HUES6 (cell line): ENCODE data around the gene EYA2.
"Not testable (repeated sequence)": the region's sequence is repeated elsewhere in the genome, so short reads cannot be mapped to it uniquely, and the experiment has no call there.

ENCODE experiments used
- H3K27ac ChIP-seq: 2 replicates; pipeline ENCODE4 v1.7.0; 2013; ENCODE audit warnings: low read depth, mild to moderate bottlenecking, low read length, inconsistent platforms
- H3K27me3 ChIP-seq: 2 replicates; pipeline ENCODE4 v1.6.1; 2013; ENCODE audit warnings: low read length; ENCODE audit not compliant: control insufficient read depth, insufficient read depth
- H3K36me3 ChIP-seq: 2 replicates; pipeline ENCODE4 v1.6.1; 2013; ENCODE audit warnings: low read length; ENCODE audit not compliant: control insufficient read depth, insufficient read depth
- H3K4me1 ChIP-seq: 2 replicates; pipeline ENCODE4 v1.6.1; 2013; ENCODE audit warnings: low read length; ENCODE audit not compliant: control insufficient read depth, insufficient read depth
- H3K4me3 ChIP-seq: 2 replicates; pipeline ENCODE4 v1.5.1; 2013; ENCODE audit warnings: low read depth, low read length
- H3K9ac ChIP-seq: one replicate; pipeline ENCODE4 v1.6.1; 2013; ENCODE audit warnings: mild to moderate bottlenecking, low read length
- H3K9me3 ChIP-seq: 2 replicates; pipeline ENCODE4 v1.6.1; 2013; ENCODE audit warnings: low read depth, low read length; ENCODE audit not compliant: control insufficient read depth, insufficient read depth

Gene EYA2

GRCh38 chr20:47164140-47164539 is 269.5 kb downstream of the EYA2 start:
- Histone ChIP-seq H3K36me3 (no peaks in the 10 kb centered on the region), H3K27me3 (no peaks in the 10 kb centered on the region), H3K4me1 (no peaks in the 10 kb centered on the region), H3K27ac (no peak overlapping the region), H3K9ac (no peak overlapping the region), H3K9me3 (no peaks in the 10 kb centered on the region), H3K4me3 (no peak overlapping the region)

DNA sequence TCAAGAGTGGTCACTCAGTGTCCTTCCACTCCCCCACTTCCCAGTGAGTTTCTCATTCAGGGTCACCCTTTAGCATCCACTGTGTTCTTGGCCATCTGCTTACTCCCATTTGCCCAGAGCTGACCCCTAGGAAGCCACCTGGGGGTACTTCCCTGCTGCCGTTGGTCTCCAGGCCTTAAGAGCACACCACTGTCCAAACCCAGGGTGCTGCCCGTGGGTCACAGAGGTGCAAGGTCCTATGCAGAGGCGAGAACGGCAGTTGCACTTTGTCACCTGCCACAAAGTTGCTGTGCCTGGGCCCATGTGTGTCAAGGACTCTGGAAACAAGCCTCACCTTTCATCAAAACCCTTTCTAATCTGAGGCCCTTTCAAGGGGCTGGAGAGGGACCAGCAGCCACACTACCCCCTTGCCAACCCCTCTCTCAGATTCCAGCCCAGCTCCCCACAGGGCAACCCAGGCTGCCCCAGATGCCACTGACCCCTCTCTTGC is 270.8 kb downstream of the EYA2 start:
- no peaks in the 10 kb centered on the region for H3K27me3 ChIP-seq

DNA sequence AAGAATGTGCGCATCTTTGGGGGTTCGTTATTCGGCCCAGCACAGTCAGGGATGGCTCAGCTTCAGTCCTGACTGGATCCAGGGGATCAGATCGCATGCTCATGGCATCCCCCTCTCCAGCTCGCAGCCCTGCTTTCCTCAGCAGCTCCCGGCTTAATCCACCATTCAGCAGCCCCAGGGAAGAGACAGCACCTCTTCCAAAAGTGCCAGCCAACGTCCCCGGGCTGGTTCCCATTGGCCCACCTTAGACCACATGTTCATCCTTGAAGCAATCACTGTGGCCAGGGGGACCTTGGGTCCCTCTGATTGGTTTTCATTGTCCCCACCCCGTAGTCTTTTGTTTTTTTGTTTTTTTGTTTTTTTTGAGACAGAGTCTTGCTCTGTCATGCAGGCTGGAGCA is 273.2 kb downstream of the EYA2 start:
- Histone ChIP-seq H3K4me1 (no peaks in the 10 kb centered on the region), H3K9ac (no peak overlapping the region), H3K4me3 (no peak overlapping the region), H3K36me3 (no peaks in the 10 kb centered on the region), H3K9me3 (no peaks in the 10 kb centered on the region), H3K27me3 (no peaks in the 10 kb centered on the region), H3K27ac (no peak overlapping the region)

More for the DNA sequence above, 270.8 kb downstream of the EYA2 start:
- H3K9ac ChIP-seq = no peak overlapping the region
- H3K9me3 ChIP-seq = no peaks in the 10 kb centered on the region
- no peak overlapping the region for H3K27ac ChIP-seq
- no peaks in the 10 kb centered on the region for H3K4me1 ChIP-seq
- H3K36me3 ChIP-seq = no peaks in the 10 kb centered on the region
- H3K4me3 ChIP-seq = no peak overlapping the region

DNA sequence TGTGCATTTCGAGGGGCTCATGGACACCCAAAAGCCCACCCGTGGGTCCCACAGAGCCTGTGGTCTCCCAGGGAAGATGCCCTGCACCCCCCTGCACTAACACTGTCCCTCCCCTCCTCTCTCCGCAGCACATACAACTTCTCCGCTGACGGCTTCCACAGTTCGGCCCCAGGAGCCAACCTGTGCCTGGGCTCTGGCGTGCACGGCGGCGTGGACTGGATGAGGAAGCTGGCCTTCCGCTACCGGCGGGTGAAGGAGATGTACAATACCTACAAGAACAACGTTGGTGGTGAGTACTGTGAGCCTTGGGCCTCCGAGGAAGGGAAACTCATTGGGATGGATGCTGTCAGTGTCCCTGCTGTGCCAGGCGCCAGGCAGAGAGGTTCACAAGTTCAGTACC is 277.9 kb downstream of the EYA2 start:
- Histone ChIP-seq H3K36me3 (no peaks in the 10 kb centered on the region), H3K9ac (no peak overlapping the region), H3K4me3 (no peak overlapping the region), H3K27ac (no peak overlapping the region), H3K27me3 (no peaks in the 10 kb centered on the region), H3K4me1 (no peaks in the 10 kb centered on the region), H3K9me3 (no peaks in the 10 kb centered on the region)

GRCh38 chr20:47173596-47174216 is 279.1 kb downstream of the EYA2 start:
- Histone ChIP-seq H3K4me3 (no peak overlapping the region), H3K9ac (no peak overlapping the region), H3K27ac (no peak overlapping the region), H3K36me3 (no peaks in the 10 kb centered on the region), H3K9me3 (no peaks in the 10 kb centered on the region), H3K4me1 (no peaks in the 10 kb centered on the region), H3K27me3 (no peaks in the 10 kb centered on the region)

DNA sequence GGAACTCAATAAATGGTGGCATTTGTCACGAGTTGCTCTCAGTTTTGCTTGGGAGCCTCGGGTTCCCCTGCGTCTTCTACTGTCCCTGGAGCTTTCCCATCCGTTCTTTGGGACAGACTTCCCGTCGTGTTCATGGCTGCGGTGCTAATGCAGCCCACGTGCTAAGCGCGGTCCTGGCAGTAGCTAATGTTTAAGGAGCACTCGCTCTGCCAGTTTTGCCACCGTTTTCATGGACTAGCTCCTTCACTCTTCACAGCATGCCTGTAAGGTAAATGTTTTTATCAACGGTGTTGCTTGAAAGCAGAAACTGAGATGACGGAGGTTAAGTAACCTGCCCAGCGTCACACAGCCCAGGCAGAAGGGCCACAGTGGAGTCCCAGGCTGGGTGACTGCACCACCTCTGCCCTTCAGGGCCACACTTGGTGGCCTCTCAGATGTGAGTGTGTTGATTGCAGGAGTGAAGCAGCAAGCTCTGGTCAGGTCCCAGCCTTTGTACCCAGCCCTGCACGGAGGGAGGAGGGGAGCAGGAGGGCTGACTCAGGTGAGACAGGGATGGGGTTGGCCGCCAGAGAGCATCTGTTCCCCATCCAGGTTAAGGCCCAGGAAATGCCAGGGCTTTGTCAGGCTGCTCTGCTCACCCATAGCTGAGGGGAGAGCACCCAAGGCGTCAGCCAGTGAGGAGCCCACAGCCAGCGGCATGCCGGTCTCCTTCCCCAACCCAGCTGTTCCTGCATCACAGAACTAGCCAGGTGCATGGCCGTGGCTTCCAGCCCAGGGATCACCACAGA is 280.0 kb downstream of the EYA2 start:
- no peaks in the 10 kb centered on the region for H3K9me3 ChIP-seq
- H3K27ac ChIP-seq = no peak overlapping the region
- H3K9ac ChIP-seq = no peak overlapping the region
- no peaks in the 10 kb centered on the region for H3K36me3 ChIP-seq
- H3K4me1 ChIP-seq = no peaks in the 10 kb centered on the region
- H3K4me3 ChIP-seq = no peak overlapping the region
- no peaks in the 10 kb centered on the region for H3K27me3 ChIP-seq

- Histone ChIP-seq H3K9me3 (no peaks in the 10 kb centered on the region), H3K4me3 (no peak overlapping the region), H3K27ac (no peak overlapping the region), H3K36me3 (no peaks in the 10 kb centered on the region), H3K27me3 (no peaks in the 10 kb centered on the region), H3K9ac (no peak overlapping the region), H3K4me1 (no peaks in the 10 kb centered on the region)
Observed at GRCh38 chr20:47175493-47175892, 280.9 kb downstream of the EYA2 start.

GRCh38 chr20:47176217-47176616 is 281.6 kb downstream of the EYA2 start:
- not testable (repeated sequence) for H3K4me1 ChIP-seq, H3K27me3 ChIP-seq, H3K36me3 ChIP-seq, H3K9ac ChIP-seq, H3K27ac ChIP-seq, H3K9me3 ChIP-seq, H3K4me3 ChIP-seq

GRCh38 chr20:47178277-47178676 is 283.6 kb downstream of the EYA2 start:
- H3K36me3 ChIP-seq = no peaks in the 10 kb centered on the region
- H3K27me3 ChIP-seq = no peaks in the 10 kb centered on the region
- H3K27ac ChIP-seq = no peak overlapping the region
- no peaks in the 10 kb centered on the region for H3K4me1 ChIP-seq
- no peak overlapping the region for H3K4me3 ChIP-seq
- no peaks in the 10 kb centered on the region for H3K9me3 ChIP-seq
- no peak overlapping the region for H3K9ac ChIP-seq

GRCh38 chr20:47178851-47179250 is 284.2 kb downstream of the EYA2 start:
- Histone ChIP-seq H3K27me3 (no peaks in the 10 kb centered on the region), H3K9ac (no peak overlapping the region), H3K27ac (no peak overlapping the region), H3K4me3 (no peak overlapping the region), H3K4me1 (no peaks in the 10 kb centered on the region), H3K36me3 (no peaks in the 10 kb centered on the region), H3K9me3 (no peaks in the 10 kb centered on the region)

- H3K9me3 ChIP-seq = no peaks in the 10 kb centered on the region
- no peak overlapping the region for H3K27ac ChIP-seq
- H3K27me3 ChIP-seq = no peaks in the 10 kb centered on the region
- no peaks in the 10 kb centered on the region for H3K4me1 ChIP-seq
- H3K36me3 ChIP-seq = no peaks in the 10 kb centered on the region
- no peak overlapping the region for H3K9ac ChIP-seq
- no peak overlapping the region for H3K4me3 ChIP-seq
Observed at GRCh38 chr20:47179267-47179666, 284.6 kb downstream of the EYA2 start.
